GM23248 (cell line): ENCODE results near the gene GRID2. TPM values are rescaled to one million over a fixed set of nuclear protein-coding genes. Genes with fewer than 3 reads are reported as not detected.

Experiments used
- DNase-seq: peaks from one replicate; pipeline ENCODE4 v3.0.0-alpha.2; 2015
- H2AFZ ChIP-seq: fragments of 200-600 bp; sonication (generic); 2 replicates; pipeline ENCODE4 v1.6.1; 2016; ENCODE audit warnings: antibody characterized with exemption
- H3F3A ChIP-seq: fragments of 200-600 bp; sonication (generic); 2 replicates; pipeline ENCODE4 v1.6.1; 2016; ENCODE audit warnings: mild to moderate bottlenecking, antibody characterized with exemption, mixed run types; ENCODE audit not compliant: insufficient read depth
- H3K27ac ChIP-seq: fragments of 200-600 bp; sonication (generic); 2 replicates; pipeline ENCODE4 v1.5.1; 2016; ENCODE audit warnings: mild to moderate bottlenecking
- H3K27me3 ChIP-seq: fragments of 200-600 bp; sonication (generic); replicated peaks from 2 replicates; pipeline ENCODE4 v1.6.1; 2016; ENCODE audit warnings: mild to moderate bottlenecking; ENCODE audit not compliant: insufficient read depth
- H3K36me3 ChIP-seq: fragments of 200-600 bp; sonication (generic); 2 replicates; pipeline ENCODE4 v1.6.1; 2016; ENCODE audit warnings: low read depth, mild to moderate bottlenecking
- H3K4me1 ChIP-seq: fragments of 200-600 bp; sonication (generic); 2 replicates; pipeline ENCODE4 v1.6.1; 2016; ENCODE audit warnings: mild to moderate bottlenecking; ENCODE audit not compliant: insufficient read depth
- H3K4me2 ChIP-seq: fragments of 200-600 bp; sonication (generic); one replicate; pipeline ENCODE4 v1.6.1; 2016; ENCODE audit warnings: mild to moderate bottlenecking; ENCODE audit not compliant: unreplicated experiment
- H3K4me3 ChIP-seq: fragments of 200-600 bp; sonication (generic); 2 replicates; pipeline ENCODE4 v1.5.1; 2016; ENCODE audit warnings: mild to moderate bottlenecking
- H3K79me2 ChIP-seq: fragments of 200-600 bp; sonication (generic); 2 replicates; pipeline ENCODE4 v1.6.1; 2016; ENCODE audit warnings: mild to moderate bottlenecking; ENCODE audit not compliant: insufficient read depth
- H3K9ac ChIP-seq: fragments of 200-600 bp; sonication (generic); 2 replicates; pipeline ENCODE4 v1.6.1; 2016; ENCODE audit warnings: mild to moderate bottlenecking
- H3K9me2 ChIP-seq: fragments of 200-600 bp; sonication (generic); 2 replicates; pipeline ENCODE4 v1.6.1; 2016; ENCODE audit warnings: mixed run types, mild to moderate bottlenecking, moderate library complexity; ENCODE audit not compliant: insufficient read depth
- H3K9me3 ChIP-seq: fragments of 200-600 bp; sonication (generic); one replicate; pipeline ENCODE4 v1.6.1; 2017; ENCODE audit warnings: low read depth
- H4K20me1 ChIP-seq: fragments of 200-600 bp; sonication (generic); 2 replicates; pipeline ENCODE4 v1.6.0; 2016; ENCODE audit not compliant: insufficient read depth
- EZH2 ChIP-seq: fragments of 200-600 bp; sonication (generic); IDR thresholded peaks from 2 replicates; pipeline ENCODE4 v1.6.1; 2018; ENCODE audit warnings: antibody characterized with exemption, mild to moderate bottlenecking; ENCODE audit not compliant: insufficient read depth, poor library complexity, severe bottlenecking
- EZH2phosphoT487 ChIP-seq: fragments of 200-600 bp; sonication (generic); IDR thresholded peaks from 2 replicates; pipeline ENCODE4 v1.6.1; 2018; ENCODE audit warnings: antibody characterized with exemption, moderate library complexity, mild to moderate bottlenecking, low read depth; ENCODE audit not compliant: insufficient read depth
- WGBS, 2 experiments: methylation state at CpG; one replicate each; pipeline ENCODE4 v1.1.6; 2015 to 2017; ENCODE audit warnings: low lambda C conversion rate in 2 of 2, low coverage in 1 of 2; ENCODE audit errors: missing lambda C conversion rate in 2 of 2; 5-methylcytosine and 5-hydroxymethylcytosine counted together
- in situ Hi-C: fragments of 300-500 bp; cut with MboI; formaldehyde crosslinking; loops from 2 replicates; pipeline ENCODE4 v1.15.0; 2020
- polyA plus RNA-seq: library from polyadenylated mRNA; unstranded; fragments of >200 nt; fragmentation: Nextera tagmentation; extraction: Ambion mirVana; gene quantifications from 2 replicates; pipeline ENCODE4 v1.2.1, GENCODE V29; 2016
- total RNA-seq: library from RNA; depleted of rRNA; stranded (reverse); fragments of >200 nt; shearing (Covaris generic); gene quantifications from 2 replicates; pipeline ENCODE4 v1.2.3, GENCODE V29; 2014

GRID2 gene
- total and polyA plus RNA-seq, 2 experiments from 2014 or later, result not detected

GRCh38 chr4:93684571-93684970, 1380.8 kb downstream of the GRID2 start:
- in situ Hi-C loops, result no loop called here
- DNase-seq, result no peak
- no peaks in the 10 kb centered on the region for H4K20me1 ChIP-seq
- no peaks in the 10 kb centered on the region for H3K9me2 ChIP-seq
- no peak overlapping the region for H3K4me3 ChIP-seq
- no peaks in the 10 kb centered on the region for H3K27me3 ChIP-seq
- no peak for TF ChIP-seq EZH2phosphoT487
- no peak for TF ChIP-seq EZH2
- no peak overlapping the region for H3K9ac ChIP-seq
- H3K4me1 ChIP-seq, result no peaks in the 10 kb centered on the region
- WGBS, 2 experiments, result 16 to 20% methylated on average over 3 of the region's 3 CpGs
- no peaks in the 10 kb centered on the region for H3K79me2 ChIP-seq
- H3K36me3 ChIP-seq, result no peaks in the 10 kb centered on the region
- no peak overlapping the region for H2AFZ ChIP-seq
- no peaks in the 10 kb centered on the region for H3F3A ChIP-seq
- H3K4me2 ChIP-seq, result no peak overlapping the region
- H3K27ac ChIP-seq, result no peak overlapping the region
- no peaks in the 10 kb centered on the region for H3K9me3 ChIP-seq

- Histone ChIP-seq H4K20me1 (no peaks in the 10 kb centered on the region), H3K9me3 (no peaks in the 10 kb centered on the region), H3F3A (no peaks in the 10 kb centered on the region), H3K4me2 (no peak overlapping the region), H3K4me3 (no peak overlapping the region), H3K27ac (no peak overlapping the region), H3K27me3 (no peaks in the 10 kb centered on the region), H3K79me2 (no peaks in the 10 kb centered on the region), H3K9me2 (no peaks in the 10 kb centered on the region), H2AFZ (no peak overlapping the region), H3K36me3 (no peaks in the 10 kb centered on the region), H3K4me1 (no peaks in the 10 kb centered on the region), H3K9ac (no peak overlapping the region)
- TF ChIP-seq EZH2phosphoT487 (no peak), EZH2 (no peak)
- in situ Hi-C loops, result no loop called here
- no peak for DNase-seq
Measured at GRCh38 chr4:93687304-93687703, 1383.5 kb downstream of the GRID2 start.

GRCh38 chr4:93688978-93689377, 1385.2 kb downstream of the GRID2 start:
- no peak overlapping the region for H3K9ac ChIP-seq
- H3K9me3 ChIP-seq, result no peaks in the 10 kb centered on the region
- H3K36me3 ChIP-seq, result no peaks in the 10 kb centered on the region
- no peaks in the 10 kb centered on the region for H3K9me2 ChIP-seq
- 42 to 48% methylated on average over 4 of the region's 4 CpGs for WGBS, 2 experiments
- no peak for TF ChIP-seq EZH2phosphoT487
- no peak for TF ChIP-seq EZH2
- no peak overlapping the region for H3K27ac ChIP-seq
- H3F3A ChIP-seq, result no peaks in the 10 kb centered on the region
- no peak overlapping the region for H2AFZ ChIP-seq
- no peaks in the 10 kb centered on the region for H4K20me1 ChIP-seq
- no peak for DNase-seq
- no peaks in the 10 kb centered on the region for H3K4me1 ChIP-seq
- no peak overlapping the region for H3K4me3 ChIP-seq
- in situ Hi-C loops, result no loop called here
- H3K4me2 ChIP-seq, result no peak overlapping the region
- H3K79me2 ChIP-seq, result no peaks in the 10 kb centered on the region
- no peaks in the 10 kb centered on the region for H3K27me3 ChIP-seq

DNA sequence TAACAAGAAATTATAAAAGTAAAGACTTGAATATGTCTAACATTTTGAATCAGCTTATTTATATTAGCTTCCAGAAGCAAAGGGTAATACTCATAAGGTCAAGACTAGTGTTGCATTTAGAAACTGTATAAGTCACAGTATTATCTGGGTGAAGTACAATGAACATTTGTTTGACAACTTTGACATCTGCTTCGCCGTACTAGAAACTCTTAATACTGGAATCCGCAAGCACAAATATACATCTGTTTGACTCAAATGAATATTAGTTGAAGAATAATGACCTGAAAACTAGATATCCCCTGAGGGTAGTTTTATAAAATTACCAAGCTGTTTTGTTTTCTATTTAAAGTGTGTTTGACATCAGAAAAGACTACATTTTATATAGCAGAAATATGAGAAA, 1389.4 kb downstream of the GRID2 start:
- H3K4me2 ChIP-seq, result no peak overlapping the region
- H3K27ac ChIP-seq, result no peak overlapping the region
- no peaks in the 10 kb centered on the region for H3K36me3 ChIP-seq
- H4K20me1 ChIP-seq, result no peaks in the 10 kb centered on the region
- H3K79me2 ChIP-seq, result no peaks in the 10 kb centered on the region
- TF ChIP-seq EZH2phosphoT487 (no peak), EZH2 (no peak)
- H2AFZ ChIP-seq, result no peak overlapping the region
- no peaks in the 10 kb centered on the region for H3K27me3 ChIP-seq
- H3K9me3 ChIP-seq, result no peaks in the 10 kb centered on the region
- DNase-seq, result no peak
- H3K4me3 ChIP-seq, result no peak overlapping the region
- no peak overlapping the region for H3K9ac ChIP-seq
- H3F3A ChIP-seq, result no peaks in the 10 kb centered on the region
- 48 to 53% methylated on average over 3 of the region's 3 CpGs for WGBS, 2 experiments
- H3K9me2 ChIP-seq, result no peaks in the 10 kb centered on the region
- in situ Hi-C loops, result no loop called here
- H3K4me1 ChIP-seq, result no peaks in the 10 kb centered on the region

DNA sequence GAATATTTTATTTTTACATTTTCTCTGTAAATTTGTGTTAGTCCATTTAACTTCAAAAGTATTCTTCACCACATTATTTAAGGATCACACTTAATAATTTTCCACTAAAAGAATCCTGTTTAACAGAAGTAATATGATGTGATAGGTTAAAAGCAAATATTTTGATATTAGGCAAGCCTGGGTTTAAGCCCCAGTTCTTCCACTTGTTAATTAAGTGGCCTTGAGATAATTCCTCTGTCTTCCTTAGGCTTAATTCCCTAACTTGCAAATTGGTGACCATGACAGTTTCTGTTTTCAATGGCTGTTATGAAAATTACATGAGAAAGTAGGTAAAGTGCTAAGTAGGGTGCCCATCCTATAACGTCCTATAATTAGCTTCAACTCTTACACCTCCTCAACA, 1394.9 kb downstream of the GRID2 start:
- no peaks in the 10 kb centered on the region for H3K9me2 ChIP-seq
- WGBS, 2 experiments, result 33 to 43% methylated on average over 1 of the region's 1 CpG
- no peaks in the 10 kb centered on the region for H3K79me2 ChIP-seq
- H4K20me1 ChIP-seq, result no peaks in the 10 kb centered on the region
- H3K36me3 ChIP-seq, result no peaks in the 10 kb centered on the region
- no peak overlapping the region for H3K4me3 ChIP-seq
- no peak overlapping the region for H2AFZ ChIP-seq
- no peak for DNase-seq
- no peak overlapping the region for H3K4me2 ChIP-seq
- H3K9me3 ChIP-seq, result no peaks in the 10 kb centered on the region
- TF ChIP-seq EZH2phosphoT487 (no peak), EZH2 (no peak)
- no peak overlapping the region for H3K27ac ChIP-seq
- in situ Hi-C loops, result no loop called here
- H3F3A ChIP-seq, result no peaks in the 10 kb centered on the region
- H3K4me1 ChIP-seq, result no peaks in the 10 kb centered on the region
- H3K27me3 ChIP-seq, result no peaks in the 10 kb centered on the region
- no peak overlapping the region for H3K9ac ChIP-seq
